Activated CD8-positive, alpha-beta T cell treated with anti-CD3 and anti-CD28 coated beads for 36 hours (primary cell): ENCODE data around the gene PCSK9. TPM values are rescaled to one million over a fixed set of nuclear protein-coding genes. Genes with fewer than 3 reads are reported as not detected.

Experiments used
- ATAC-seq: fragments of 200-7000 bp; cut with Tn5 transposase; one replicate; pipeline ENCODE4 v1.10.0; 2021; ENCODE audit warnings: mild to moderate bottlenecking, moderate library complexity
- CTCF ChIA-PET: fragments of 350-600 bp; sonication (Branson Sonifier 250); formaldehyde crosslinking; loops from one replicate; lab custom pipeline; 2021; ENCODE audit warnings: antibody characterized with exemption; lab: Charles Lee
- POLR2A ChIA-PET: fragments of 350-600 bp; sonication (Branson Sonifier 250); formaldehyde crosslinking; loops from one replicate; lab custom pipeline; 2021; ENCODE audit warnings: antibody characterized with exemption; lab: Charles Lee
- DNase-seq: peaks from one replicate; pipeline ENCODE4 v3.0.0-alpha.2; 2020
- H3K27ac Mint-ChIP-seq: one replicate; pipeline ENCODE4 v1.8.0; 2021; ENCODE audit warnings: mild to moderate bottlenecking, mixed read lengths
- H3K27me3 Mint-ChIP-seq: one replicate; pipeline ENCODE4 v1.8.0; 2021; ENCODE audit warnings: mixed read lengths
- H3K36me3 Mint-ChIP-seq: one replicate; pipeline ENCODE4 v1.8.0; 2021; ENCODE audit warnings: low read depth, mixed read lengths
- H3K4me1 Mint-ChIP-seq: one replicate; pipeline ENCODE4 v1.8.0; 2021; ENCODE audit warnings: low read depth, mixed read lengths
- H3K4me3 Mint-ChIP-seq: one replicate; pipeline ENCODE4 v1.8.0; 2021; ENCODE audit warnings: mild to moderate bottlenecking, moderate library complexity, mixed read lengths
- H3K9me3 Mint-ChIP-seq: one replicate; pipeline ENCODE4 v1.8.0; 2021; ENCODE audit warnings: mixed read lengths
- CTCF ChIP-seq: fragments of 200-600 bp; IDR thresholded peaks from one replicate; pipeline ENCODE4 v1.8.0; 2022; ENCODE audit warnings: antibody characterized with exemption, mild to moderate bottlenecking
- intact Hi-C: fragments of 100-400 bp; cut with micrococcal nuclease; formaldehyde crosslinking; loops from one replicate; pipeline ENCODE4 v1.10.0; 2022
- total RNA-seq, 2 experiments: library from RNA; stranded (reverse); gene quantifications; one replicate each; pipeline ENCODE4 v1.2.3, GENCODE V29; 2021

PCSK9 gene
- total RNA-seq, 2 experiments from 2014 or later, result not detected

GRCh38 chr1:54996359-54996868, 42.9 kb upstream of the PCSK9 start:
- H3K4me3 Mint-ChIP-seq, result no peak overlapping the region
- CTCF ChIA-PET, result interaction anchor here (0.6 to 5.3 kb wide), 32 partner anchors 8 to 594 kb away, joined by 3 to 64 read pairs (median 4); partner anchors contain the start of gene PCSK9
- H3K27ac Mint-ChIP-seq, result no peak overlapping the region
- peak; percentile 88 for TF ChIP-seq CTCF
- ATAC-seq (peak; percentile 91), DNase-seq (peak; percentile 85)
- H3K36me3 Mint-ChIP-seq, result no peaks in the 10 kb centered on the region
- intact Hi-C loops, result loop anchor here (2.0 kb wide), 1 partner anchor 52 kb away; no protein-coding TSS in a partner anchor
- POLR2A ChIA-PET, result interaction anchor here (1.0 kb wide), 1 partner anchor 51 kb away, joined by 4 read pairs; no protein-coding TSS in a partner anchor
- H3K9me3 Mint-ChIP-seq, result no peaks in the 10 kb centered on the region
- H3K4me1 Mint-ChIP-seq, result peaks cover 24% of the 10 kb centered on the region
- peaks cover 42% of the 10 kb centered on the region for H3K27me3 Mint-ChIP-seq

- no peaks in the 10 kb centered on the region for H3K36me3 Mint-ChIP-seq
- no peak for TF ChIP-seq CTCF
- H3K27ac Mint-ChIP-seq, result no peak overlapping the region
- H3K27me3 Mint-ChIP-seq, result peaks cover 42% of the 10 kb centered on the region
- peak; percentile 8 for DNase-seq
- POLR2A ChIA-PET, result interaction anchor here (1.0 kb wide), 1 partner anchor 52 kb away, joined by 4 read pairs; no protein-coding TSS in a partner anchor
- peaks cover 24% of the 10 kb centered on the region for H3K4me1 Mint-ChIP-seq
- H3K9me3 Mint-ChIP-seq, result no peaks in the 10 kb centered on the region
- H3K4me3 Mint-ChIP-seq, result no peak overlapping the region
- intact Hi-C loops, result loop anchor here (2.0 kb wide), 1 partner anchor 52 kb away; no protein-coding TSS in a partner anchor
- CTCF ChIA-PET, result interaction anchor here (0.6 to 5.3 kb wide), 27 partner anchors 7 to 162 kb away, joined by 3 to 64 read pairs (median 6); partner anchors contain the start of gene PCSK9
- no peak for ATAC-seq
These were observed 42.3 kb upstream of the PCSK9 start for GRCh38 chr1:54996869-54997710.

- H3K4me1 Mint-ChIP-seq, result peaks cover 24% of the 10 kb centered on the region
- H3K27me3 Mint-ChIP-seq, result peaks cover 42% of the 10 kb centered on the region
- H3K9me3 Mint-ChIP-seq, result no peaks in the 10 kb centered on the region
- no peaks in the 10 kb centered on the region for H3K36me3 Mint-ChIP-seq
- ChIA-PET POLR2A (no interaction called here), CTCF (interaction anchor here (1.6 to 5.3 kb wide), 5 partner anchors 9 to 52 kb away, joined by 7 to 64 read pairs (median 13); no protein-coding TSS in a partner anchor)
- DNase-seq (no peak), ATAC-seq (no peak)
- no peak for TF ChIP-seq CTCF
- H3K4me3 Mint-ChIP-seq, result no peak overlapping the region
- H3K27ac Mint-ChIP-seq, result no peak overlapping the region
- intact Hi-C loops, result loop anchor here (2.0 kb wide), 1 partner anchor 53 kb away; no protein-coding TSS in a partner anchor
These were observed 41.7 kb upstream of the PCSK9 start for GRCh38 chr1:54997711-54997986.

- no peaks in the 10 kb centered on the region for H3K9me3 Mint-ChIP-seq
- H3K4me1 Mint-ChIP-seq, result peaks cover 24% of the 10 kb centered on the region
- H3K27ac Mint-ChIP-seq, result no peak overlapping the region
- CTCF ChIA-PET, result interaction anchor here (1.1 to 5.3 kb wide), 6 partner anchors 8 to 64 kb away, joined by 3 to 64 read pairs (median 10); no protein-coding TSS in a partner anchor
- DNase-seq, result no peak
- ATAC-seq, result no peak
- H3K4me3 Mint-ChIP-seq, result no peak overlapping the region
- no peaks in the 10 kb centered on the region for H3K36me3 Mint-ChIP-seq
- POLR2A ChIA-PET, result no interaction called here
- intact Hi-C loops, result no loop called here
- H3K27me3 Mint-ChIP-seq, result peaks cover 42% of the 10 kb centered on the region
- TF ChIP-seq CTCF, result no peak
These were observed 41.2 kb upstream of the PCSK9 start for GRCh38 chr1:54998100-54998499.

- Mint-ChIP-seq H3K27me3 (peaks cover 42% of the 10 kb centered on the region), H3K4me1 (peaks cover 24% of the 10 kb centered on the region), H3K27ac (no peak within 1 kb of the TSS), H3K36me3 (no peaks in the 10 kb centered on the region), H3K4me3 (no peak within 1 kb of the TSS), H3K9me3 (no peaks in the 10 kb centered on the region)
- intact Hi-C loops, result no loop called here
- no peak for TF ChIP-seq CTCF
- ATAC-seq (no peak), DNase-seq (no peak)
- CTCF ChIA-PET, result interaction anchor here (1.1 to 5.3 kb wide), 4 partner anchors 23 to 64 kb away, joined by 3 to 64 read pairs (median 17); no protein-coding TSS in a partner anchor
- POLR2A ChIA-PET, result no interaction called here
These were observed 40.7 kb upstream of the PCSK9 start, which contains the start of gene BSND for GRCh38 chr1:54998677-54999076. BSND (plus strand) TSS chr1:54998933; CDS start chr1:54999187, 254 bp downstream.
